SK-N-SH treated with all-trans-retinoic acid at 6 μM for 48 hours (cell line): ENCODE measurements around the gene DNAJC22.

Experiments used
- ARNTL ChIP-seq: fragments of 450-650 bp; formaldehyde crosslinking; IDR thresholded peaks from 2 replicates; pipeline ENCODE4 v1.5.0; 2020; ENCODE audit warnings: low read depth, mild to moderate bottlenecking, moderate library complexity, borderline replicate concordance
- ISL1 ChIP-seq: fragments of 250-450 bp; sonication (Bioruptor Pico); IDR thresholded peaks from 2 replicates; pipeline ENCODE4 v2.1.2; 2022; ENCODE audit warnings: mild to moderate bottlenecking, moderate library complexity
- OSR1 ChIP-seq: fragments of 250-450 bp; sonication (Bioruptor Pico); IDR thresholded peaks from 2 replicates; pipeline ENCODE4 v1.8.0; 2022; ENCODE audit warnings: moderate library complexity, mild to moderate bottlenecking, inconsistent platforms
- PPARA ChIP-seq: fragments of 250-450 bp; sonication (Bioruptor Pico); IDR thresholded peaks from 2 replicates; pipeline ENCODE4 v1.5.0; 2020; ENCODE audit warnings: mild to moderate bottlenecking, borderline replicate concordance
- RARB ChIP-seq: fragments of 250-450 bp; sonication (Bioruptor Pico); IDR thresholded peaks from 2 replicates; pipeline ENCODE4 v1.8.0; 2021; ENCODE audit warnings: mild to moderate bottlenecking, moderate library complexity
- TCF4 ChIP-seq: fragments of 250-450 bp; sonication (Bioruptor Pico); IDR thresholded peaks from 2 replicates; pipeline ENCODE4 v1.8.0; 2021; ENCODE audit warnings: mild to moderate bottlenecking, moderate library complexity, borderline replicate concordance
- TOX ChIP-seq: fragments of 250-450 bp; sonication (Bioruptor Pico); IDR thresholded peaks from 2 replicates; pipeline ENCODE4 v1.8.0; 2021; ENCODE audit warnings: mild to moderate bottlenecking, moderate library complexity, borderline replicate concordance
- ZFP3 ChIP-seq: fragments of 250-450 bp; sonication (Bioruptor Pico); IDR thresholded peaks from 2 replicates; pipeline ENCODE4 v1.5.0; 2020; ENCODE audit warnings: mild to moderate bottlenecking, moderate library complexity
- ZFP30 ChIP-seq: fragments of 450-650 bp; formaldehyde crosslinking; IDR thresholded peaks from 2 replicates; pipeline ENCODE4 v1.5.0; 2022; ENCODE audit warnings: mild to moderate bottlenecking, moderate library complexity
- ZNF565 ChIP-seq: fragments of 450-650 bp; formaldehyde crosslinking; conservative IDR thresholded peaks from 2 replicates; pipeline ENCODE4 v1.5.0; 2020; ENCODE audit warnings: low read depth, mild to moderate bottlenecking, moderate library complexity
- ZNF70 ChIP-seq: fragments of 450-650 bp; formaldehyde crosslinking; IDR thresholded peaks from 2 replicates; pipeline ENCODE4 v1.5.0; 2020; ENCODE audit warnings: mild to moderate bottlenecking, moderate library complexity
- ZNF8 ChIP-seq: fragments of 450-650 bp; formaldehyde crosslinking; IDR thresholded peaks from 2 replicates; pipeline ENCODE4 v1.5.0; 2020; ENCODE audit warnings: mild to moderate bottlenecking, moderate library complexity
- TF ChIP-seq, protein P1 (sequence below): fragments of 250-450 bp; sonication (Bioruptor Pico); IDR thresholded peaks from 2 replicates; pipeline ENCODE4 v1.8.0; 2020; ENCODE audit warnings: mild to moderate bottlenecking, moderate library complexity, borderline replicate concordance
- TF ChIP-seq, protein P2 (sequence below): fragments of 250-450 bp; sonication (Bioruptor Pico); IDR thresholded peaks from 2 replicates; pipeline ENCODE4 v1.5.1; 2020; ENCODE audit warnings: low read depth, mild to moderate bottlenecking, moderate library complexity

DNA sequence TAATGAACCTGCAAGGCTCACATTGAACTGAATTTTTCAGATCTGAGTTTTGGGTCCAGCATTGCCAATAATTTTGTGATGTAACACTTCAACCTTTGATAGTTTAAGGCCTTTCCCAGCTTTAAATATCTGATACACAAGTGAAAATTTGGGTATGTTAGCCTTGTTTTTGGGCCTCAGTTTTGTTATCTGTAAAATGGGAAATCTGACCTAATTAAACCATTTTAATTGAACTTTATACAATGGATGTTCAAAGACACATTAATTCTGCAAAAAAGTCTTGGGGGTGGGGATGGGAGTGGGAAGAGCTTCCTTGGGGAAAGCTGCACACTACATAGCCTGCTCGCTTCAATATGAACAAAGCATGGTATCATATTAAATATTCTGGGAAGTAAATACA lies 15.4 kb downstream of the DNAJC22 start:
- no peak for TF ChIP-seq RARB (CRISPR knock-in tag)
- TF ChIP-seq ZNF565 (CRISPR knock-in tag) = no peak
- no peak for TF ChIP-seq TCF4
- TF ChIP-seq ZFP3 (CRISPR knock-in tag) = no peak
- no peak for TF ChIP-seq TOX (CRISPR knock-in tag)
- TF ChIP-seq ISL1 (CRISPR knock-in tag) = no peak
- TF ChIP-seq OSR1 (CRISPR knock-in tag) = no peak
- TF ChIP-seq, protein P1, sequence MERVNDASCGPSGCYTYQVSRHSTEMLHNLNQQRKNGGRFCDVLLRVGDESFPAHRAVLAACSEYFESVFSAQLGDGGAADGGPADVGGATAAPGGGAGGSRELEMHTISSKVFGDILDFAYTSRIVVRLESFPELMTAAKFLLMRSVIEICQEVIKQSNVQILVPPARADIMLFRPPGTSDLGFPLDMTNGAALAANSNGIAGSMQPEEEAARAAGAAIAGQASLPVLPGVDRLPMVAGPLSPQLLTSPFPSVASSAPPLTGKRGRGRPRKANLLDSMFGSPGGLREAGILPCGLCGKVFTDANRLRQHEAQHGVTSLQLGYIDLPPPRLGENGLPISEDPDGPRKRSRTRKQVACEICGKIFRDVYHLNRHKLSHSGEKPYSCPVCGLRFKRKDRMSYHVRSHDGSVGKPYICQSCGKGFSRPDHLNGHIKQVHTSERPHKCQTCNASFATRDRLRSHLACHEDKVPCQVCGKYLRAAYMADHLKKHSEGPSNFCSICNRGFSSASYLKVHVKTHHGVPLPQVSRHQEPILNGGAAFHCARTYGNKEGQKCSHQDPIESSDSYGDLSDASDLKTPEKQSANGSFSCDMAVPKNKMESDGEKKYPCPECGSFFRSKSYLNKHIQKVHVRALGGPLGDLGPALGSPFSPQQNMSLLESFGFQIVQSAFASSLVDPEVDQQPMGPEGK (CRISPR knock-in tag) = no peak
- TF ChIP-seq, protein P2, sequence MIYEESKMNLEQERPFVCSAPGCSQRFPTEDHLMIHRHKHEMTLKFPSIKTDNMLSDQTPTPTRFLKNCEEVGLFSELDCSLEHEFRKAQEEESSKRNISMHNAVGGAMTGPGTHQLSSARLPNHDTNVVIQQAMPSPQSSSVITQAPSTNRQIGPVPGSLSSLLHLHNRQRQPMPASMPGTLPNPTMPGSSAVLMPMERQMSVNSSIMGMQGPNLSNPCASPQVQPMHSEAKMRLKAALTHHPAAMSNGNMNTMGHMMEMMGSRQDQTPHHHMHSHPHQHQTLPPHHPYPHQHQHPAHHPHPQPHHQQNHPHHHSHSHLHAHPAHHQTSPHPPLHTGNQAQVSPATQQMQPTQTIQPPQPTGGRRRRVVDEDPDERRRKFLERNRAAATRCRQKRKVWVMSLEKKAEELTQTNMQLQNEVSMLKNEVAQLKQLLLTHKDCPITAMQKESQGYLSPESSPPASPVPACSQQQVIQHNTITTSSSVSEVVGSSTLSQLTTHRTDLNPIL (CRISPR knock-in tag) = no peak
- TF ChIP-seq ARNTL (CRISPR knock-in tag) = no peak
- TF ChIP-seq PPARA = no peak
- TF ChIP-seq ZNF8 = no peak
- TF ChIP-seq ZNF70 (CRISPR knock-in tag) = no peak
- TF ChIP-seq ZFP30 (CRISPR knock-in tag) = no peak
